IMR-90 (cell line): ENCODE results near the gene PACSIN2. TPM values are rescaled to one million over a fixed set of nuclear protein-coding genes. Genes with fewer than 3 reads are reported as not detected.

Experiments
- ATAC-seq: fragments of 200-7000 bp; cut with Tn5 transposase; 2 replicates; pipeline ENCODE4 v1.9.1; 2020; ENCODE audit warnings: low read depth, mild to moderate bottlenecking, moderate library complexity
- BruUV-seq: library from RNA; stranded (reverse); fragments of 400-500 nt; replicated peaks from 2 replicates; lab custom pipeline; 2021; lab: Mats Ljungman, UMichigan
- CTCF ChIA-PET: fragments of 300-600 bp; formaldehyde crosslinking; extraction: SDS; loops from one replicate; lab custom pipeline; 2021; ENCODE audit warnings: antibody characterized with exemption; lab: Yijun Ruan, JAX
- POLR2A ChIA-PET: fragments of 300-600 bp; sonication (Branson Sonifier 250); formaldehyde crosslinking; loops from one replicate; lab custom pipeline; 2022; ENCODE audit warnings: antibody characterized with exemption; ENCODE audit not compliant: unreplicated experiment; lab: Charles Lee
- DNase-seq: peaks from one replicate; pipeline ENCODE4 v3.0.0; 2013
- H2AFZ ChIP-seq: replicated peaks from 2 replicates; pipeline ENCODE3; 2013; ENCODE audit warnings: low read length, mild to moderate bottlenecking; ENCODE audit not compliant: poor library complexity
- H2AK5ac ChIP-seq: 2 replicates; pipeline ENCODE4 v1.6.1; 2013; ENCODE audit warnings: low read depth, low read length, inconsistent platforms
- H2AK9ac ChIP-seq: replicated peaks from 2 replicates; pipeline ENCODE3; 2013; ENCODE audit warnings: mild to moderate bottlenecking, low read depth, low read length, moderate library complexity; ENCODE audit not compliant: poor library complexity
- H2BK120ac ChIP-seq: 2 replicates; pipeline ENCODE4 v1.6.1; 2013; ENCODE audit warnings: low read depth, low read length, inconsistent platforms
- H2BK15ac ChIP-seq: 3 replicates; pipeline ENCODE4 v1.6.1; 2013; ENCODE audit warnings: low read depth, low read length, inconsistent platforms
- H2BK20ac ChIP-seq: 2 replicates; pipeline ENCODE4 v1.6.1; 2013; ENCODE audit warnings: low read depth, mild to moderate bottlenecking, inconsistent platforms, low read length, moderate library complexity
- H2BK5ac ChIP-seq: 2 replicates; pipeline ENCODE4 v1.6.1; 2013; ENCODE audit warnings: mild to moderate bottlenecking, low read depth, low read length, inconsistent platforms; ENCODE audit not compliant: poor library complexity, severe bottlenecking
- H3K14ac ChIP-seq: replicated peaks from 2 replicates; pipeline ENCODE4 v1.6.1; 2013; ENCODE audit warnings: low read depth, low read length, inconsistent platforms
- H3K18ac ChIP-seq: 2 replicates; pipeline ENCODE4 v1.6.1; 2013; ENCODE audit warnings: low read depth, low read length, control low read depth
- H3K23ac ChIP-seq: 2 replicates; pipeline ENCODE4 v1.6.1; 2013; ENCODE audit warnings: low read depth, low read length, inconsistent platforms
- H3K27ac ChIP-seq: 2 replicates; pipeline ENCODE4 v1.5.1; 2013; ENCODE audit warnings: mild to moderate bottlenecking, control low read depth, low read length; ENCODE audit not compliant: insufficient read depth
- H3K27me3 ChIP-seq: 2 replicates; pipeline ENCODE4 v1.6.1; 2013; ENCODE audit warnings: low read length; ENCODE audit not compliant: control insufficient read depth, insufficient read depth
- H3K36me3 ChIP-seq: 2 replicates; pipeline ENCODE4 v1.6.1; 2013; ENCODE audit warnings: low read length, mixed read lengths; ENCODE audit not compliant: control insufficient read depth, insufficient read depth
- H3K4ac ChIP-seq: 2 replicates; pipeline ENCODE4 v1.6.1; 2013; ENCODE audit warnings: low read depth, low read length, inconsistent platforms
- H3K4me1 ChIP-seq: 2 replicates; pipeline ENCODE4 v1.6.1; 2013; ENCODE audit warnings: low read length, mixed read lengths; ENCODE audit not compliant: control insufficient read depth, insufficient read depth
- H3K4me2 ChIP-seq: 2 replicates; pipeline ENCODE4 v1.6.1; 2013; ENCODE audit warnings: low read depth, mild to moderate bottlenecking, control low read depth, low read length, moderate library complexity
- H3K4me3 ChIP-seq: 2 replicates; pipeline ENCODE4 v1.5.1; 2013; ENCODE audit warnings: low read depth, mild to moderate bottlenecking, control low read depth, low read length, moderate library complexity; ENCODE audit not compliant: insufficient read depth
- H3K56ac ChIP-seq: 2 replicates; pipeline ENCODE4 v1.6.1; 2013; ENCODE audit warnings: low read length, inconsistent platforms; ENCODE audit not compliant: insufficient read depth; ENCODE audit errors: extremely low read depth
- H3K79me1 ChIP-seq, 2 experiments: 2 replicates each; pipeline ENCODE4 v1.6.1; 2013; ENCODE audit warnings: low read length in 2 of 2, inconsistent platforms in 1 of 2, low read depth in 1 of 2
- H3K9ac ChIP-seq: 2 replicates; pipeline ENCODE4 v1.6.1; 2013; ENCODE audit warnings: low read depth, low read length, control low read depth
- H3K9me1 ChIP-seq: 2 replicates; pipeline ENCODE4 v1.6.1; 2013; ENCODE audit warnings: low read length, inconsistent platforms; ENCODE audit not compliant: insufficient read depth
- H3K9me3 ChIP-seq: 2 replicates; pipeline ENCODE4 v1.6.1; 2013; ENCODE audit warnings: low read length; ENCODE audit not compliant: control insufficient read depth, insufficient read depth
- H4K20me1 ChIP-seq: 2 replicates; pipeline ENCODE4 v1.6.1; 2013; ENCODE audit warnings: low read length, inconsistent platforms; ENCODE audit not compliant: insufficient read depth
- H4K5ac ChIP-seq: 2 replicates; pipeline ENCODE4 v1.6.1; 2013; ENCODE audit warnings: mild to moderate bottlenecking, low read depth, low read length, control low read depth
- H4K8ac ChIP-seq, 2 experiments: 2 replicates each; pipeline ENCODE4 v1.6.1; 2013; ENCODE audit warnings: low read depth in 2 of 2, low read length in 2 of 2, control low read depth in 1 of 2, inconsistent platforms in 1 of 2
- H4K91ac ChIP-seq: 2 replicates; pipeline ENCODE4 v1.6.1; 2013; ENCODE audit warnings: low read depth, low read length, inconsistent platforms; ENCODE audit not compliant: insufficient read depth
- BHLHE40 ChIP-seq: fragments of 150-350 bp; IDR thresholded peaks from 2 replicates; pipeline ENCODE4 v1.6.1; 2016; ENCODE audit warnings: mild to moderate bottlenecking, low read depth, low read length
- CHD1 ChIP-seq: IDR thresholded peaks from 2 replicates; pipeline ENCODE4 v1.6.1; 2012; ENCODE audit warnings: low read depth, low read length, improper control_type of control experiment
- ELK1 ChIP-seq: fragments of 150-350 bp; IDR thresholded peaks from 2 replicates; pipeline ENCODE4 v1.6.1; 2016; ENCODE audit warnings: low read depth, mild to moderate bottlenecking, low read length, moderate library complexity, borderline replicate concordance
- FOS ChIP-seq: fragments of 150-350 bp; IDR thresholded peaks from 2 replicates; pipeline ENCODE4 v1.6.1; 2016; ENCODE audit warnings: low read depth, low read length
- MAFK ChIP-seq: IDR thresholded peaks from 2 replicates; pipeline ENCODE4 v1.6.1; 2012; ENCODE audit warnings: low read depth, low read length, improper control_type of control experiment
- MAZ ChIP-seq: IDR thresholded peaks from 2 replicates; pipeline ENCODE4 v1.6.1; 2012; ENCODE audit warnings: low read depth, mild to moderate bottlenecking, low read length, improper control_type of control experiment, moderate library complexity, borderline replicate concordance
- MXI1 ChIP-seq: IDR thresholded peaks from 2 replicates; pipeline ENCODE4 v1.6.1; 2012; ENCODE audit warnings: low read depth, mild to moderate bottlenecking, low read length, moderate library complexity, borderline replicate concordance
- NFE2L2 ChIP-seq: fragments of 150-350 bp; IDR thresholded peaks from 2 replicates; pipeline ENCODE4 v1.6.1; 2016; ENCODE audit warnings: low read depth, mild to moderate bottlenecking, low read length
- POLR2A ChIP-seq: IDR thresholded peaks from 2 replicates; pipeline ENCODE4 v1.6.1; 2012; ENCODE audit warnings: mild to moderate bottlenecking, low read depth, low read length
- RAD21 ChIP-seq: IDR thresholded peaks from 2 replicates; pipeline ENCODE4 v1.6.1; 2012; ENCODE audit warnings: low read length, improper control_type of control experiment
- RCOR1 ChIP-seq: IDR thresholded peaks from 2 replicates; pipeline ENCODE4 v1.6.1; 2012; ENCODE audit warnings: mild to moderate bottlenecking, low read length, improper control_type of control experiment; ENCODE audit not compliant: insufficient replicate concordance
- SMC3 ChIP-seq: fragments of 150-350 bp; IDR thresholded peaks from 2 replicates; pipeline ENCODE4 v1.6.1; 2016; ENCODE audit warnings: low read depth, mild to moderate bottlenecking, antibody characterized with exemption, low read length, moderate library complexity
- WGBS, 2 experiments: methylation state at CpG; one replicate each; pipeline versions ENCODE4 v1.1.5 to v1.1.7; 2013; ENCODE audit warnings: missing lambda C conversion rate in 2 of 2; ENCODE audit not compliant: insufficient read length in 1 of 2; ENCODE audit errors: extremely low coverage in 2 of 2; 5-methylcytosine and 5-hydroxymethylcytosine counted together
- dilution Hi-C: fragments of 300-500 bp; cut with HindIII; formaldehyde crosslinking; loops from one replicate; pipeline ENCODE4 v1.14.3; 2018; ENCODE audit warnings: low sequenced_read_pairs; ENCODE audit not compliant: unreplicated experiment
- in situ Hi-C: fragments of 300-500 bp; cut with MboI; formaldehyde crosslinking; loops from 3 replicates; pipeline ENCODE4 v1.14.3; 2019; ENCODE audit warnings: low sequenced_read_pairs, inconsistent platforms, mixed read lengths
- intact Hi-C: fragments of 100-400 bp; cut with micrococcal nuclease; formaldehyde crosslinking; loops from 2 replicates; pipeline ENCODE4 v1.10.0; 2022
- polyA plus RNA-seq, 3 experiments: library from polyadenylated mRNA; depleted of rRNA; stranded (reverse); fragments of >200 nt; gene quantifications; 2 replicates each; pipeline ENCODE4 v1.2.3, GENCODE V29; 2012; ENCODE audit warnings: low replicate concordance in 1 of 3
- total RNA-seq: library from RNA; depleted of rRNA; stranded (reverse); fragments of >200 nt; gene quantifications from 2 replicates; pipeline ENCODE4 v1.2.3, GENCODE V29; 2012
- TF ChIP-seq, protein P1 (sequence below): conservative IDR thresholded peaks from 2 replicates; pipeline ENCODE4 v1.5.1; 2012; ENCODE audit warnings: mild to moderate bottlenecking, low read depth, low read length, improper control_type of control experiment

The PACSIN2 gene
- total and polyA plus RNA-seq, 2 of the 4 experiments (the other 2 are of a cell fraction), result 85.0 to 118 TPM

- H2AK9ac ChIP-seq, result no peak overlapping the region
- H4K91ac ChIP-seq, result no peak overlapping the region
- POLR2A ChIA-PET, result no interaction called here
- no peak overlapping the region for H2BK15ac ChIP-seq
- H3K4me2 ChIP-seq, result no peak overlapping the region
- H2AK5ac ChIP-seq, result no peak overlapping the region
- ATAC-seq (no peak), DNase-seq (no peak)
- peaks cover 8% of the 10 kb centered on the region for H4K20me1 ChIP-seq
- 0 out of 2 replicates have a peak, but pooled peaks cover 2% of the 10 kb centered on the region for H3K9me1 ChIP-seq
- no peak overlapping the region for H4K8ac ChIP-seq
- 90% methylated on average over 21 of the region's 33 CpGs; no CpG with 5 or more reads in 1 of the 2 experiments for WGBS, 2 experiments
- no peak overlapping the region for H3K4me3 ChIP-seq
- CTCF ChIA-PET, result no interaction called here
- H2AFZ ChIP-seq, result no peak overlapping the region
- H3K14ac ChIP-seq, result no peak overlapping the region
- H3K4me1 ChIP-seq, result no peaks in the 10 kb centered on the region
- H3K56ac ChIP-seq, result no peak overlapping the region
- dilution Hi-C loops, result no loop called here
- H3K9ac ChIP-seq, result no peak overlapping the region
- TF ChIP-seq, protein P1, sequence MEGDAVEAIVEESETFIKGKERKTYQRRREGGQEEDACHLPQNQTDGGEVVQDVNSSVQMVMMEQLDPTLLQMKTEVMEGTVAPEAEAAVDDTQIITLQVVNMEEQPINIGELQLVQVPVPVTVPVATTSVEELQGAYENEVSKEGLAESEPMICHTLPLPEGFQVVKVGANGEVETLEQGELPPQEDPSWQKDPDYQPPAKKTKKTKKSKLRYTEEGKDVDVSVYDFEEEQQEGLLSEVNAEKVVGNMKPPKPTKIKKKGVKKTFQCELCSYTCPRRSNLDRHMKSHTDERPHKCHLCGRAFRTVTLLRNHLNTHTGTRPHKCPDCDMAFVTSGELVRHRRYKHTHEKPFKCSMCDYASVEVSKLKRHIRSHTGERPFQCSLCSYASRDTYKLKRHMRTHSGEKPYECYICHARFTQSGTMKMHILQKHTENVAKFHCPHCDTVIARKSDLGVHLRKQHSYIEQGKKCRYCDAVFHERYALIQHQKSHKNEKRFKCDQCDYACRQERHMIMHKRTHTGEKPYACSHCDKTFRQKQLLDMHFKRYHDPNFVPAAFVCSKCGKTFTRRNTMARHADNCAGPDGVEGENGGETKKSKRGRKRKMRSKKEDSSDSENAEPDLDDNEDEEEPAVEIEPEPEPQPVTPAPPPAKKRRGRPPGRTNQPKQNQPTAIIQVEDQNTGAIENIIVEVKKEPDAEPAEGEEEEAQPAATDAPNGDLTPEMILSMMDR, result no peak
- TF ChIP-seq MXI1 (no peak), MAZ (no peak), RAD21 (no peak), BHLHE40 (no peak), ELK1 (no peak), NFE2L2 (no peak), CHD1 (no peak), MAFK (no peak), FOS (no peak), RCOR1 (no peak), SMC3 (no peak), POLR2A (no peak)
- no peak overlapping the region for H3K23ac ChIP-seq
- H3K9me3 ChIP-seq, result no peaks in the 10 kb centered on the region
- BruUV-seq, result no TSS peak
- H3K79me1 ChIP-seq, result peaks cover 3 to 4% of the 10 kb centered on the region in 2 experiments; a peak in 2 of 4 replicates
- H2BK120ac ChIP-seq, result no peak overlapping the region
- H3K18ac ChIP-seq, result no peak overlapping the region
- intact Hi-C loops, result no loop called here
- peaks cover 40% of the 10 kb centered on the region for H3K36me3 ChIP-seq
- H3K27me3 ChIP-seq, result no peaks in the 10 kb centered on the region
- no peak overlapping the region for H3K27ac ChIP-seq
- in situ Hi-C loops, result no loop called here
- H4K5ac ChIP-seq, result no peak overlapping the region
- H2BK20ac ChIP-seq, result no peak overlapping the region
- no peak overlapping the region for H2BK5ac ChIP-seq
- H3K4ac ChIP-seq, result no peak overlapping the region
Measured at GRCh38 chr22:42869888-42870480, 145.0 kb downstream of the PACSIN2 start.
